OCI-LY1 (cell line): Measurements from ENCODE around the gene SUSD6.

Experiments used
- H2AFZ ChIP-seq: fragments of 200-600 bp; sonication (generic), shearing (Covaris generic); 2 replicates; pipeline ENCODE4 v1.6.0; 2014; ENCODE audit warnings: antibody characterized with exemption, mild to moderate bottlenecking, low read length
- H3F3A ChIP-seq: fragments of 200-600 bp; sonication (generic), shearing (Covaris generic); 2 replicates; pipeline ENCODE4 v1.6.0; 2014; ENCODE audit warnings: mild to moderate bottlenecking, antibody characterized with exemption, low read length, moderate library complexity; ENCODE audit not compliant: insufficient read depth
- H3K27ac ChIP-seq: fragments of 200-600 bp; sonication (generic); 2 replicates; pipeline ENCODE4 v1.5.1; 2014; ENCODE audit warnings: low read length, mixed run types, mild to moderate bottlenecking, low read depth; ENCODE audit not compliant: poor library complexity, severe bottlenecking
- H3K27me3 ChIP-seq: fragments of 200-600 bp; sonication (generic); 2 replicates; pipeline ENCODE4 v1.6.0; 2014; ENCODE audit warnings: antibody characterized with exemption, mild to moderate bottlenecking, low read length, moderate library complexity; ENCODE audit not compliant: insufficient read depth
- H3K36me3 ChIP-seq: fragments of 200-600 bp; sonication (generic); 2 replicates; pipeline ENCODE4 v1.6.1; 2014; ENCODE audit warnings: mild to moderate bottlenecking, antibody characterized with exemption, low read length, moderate library complexity, mixed read lengths; ENCODE audit not compliant: insufficient read depth
- H3K4me1 ChIP-seq: fragments of 200-600 bp; sonication (generic); 2 replicates; pipeline ENCODE4 v1.5.1; 2014; ENCODE audit warnings: mild to moderate bottlenecking, low read length, moderate library complexity; ENCODE audit not compliant: insufficient read depth, severe bottlenecking
- H3K4me2 ChIP-seq: fragments of 200-600 bp; sonication (generic), shearing (Covaris generic); 2 replicates; pipeline ENCODE4 v1.6.1; 2014; ENCODE audit warnings: low read length
- H3K4me3 ChIP-seq: fragments of 200-600 bp; sonication (generic); 2 replicates; pipeline ENCODE4 v1.5.1; 2014; ENCODE audit warnings: low read length, low read depth, mild to moderate bottlenecking, mixed read lengths; ENCODE audit not compliant: poor library complexity, severe bottlenecking
- H3K79me2 ChIP-seq: fragments of 200-600 bp; shearing (Covaris generic); 2 replicates; pipeline ENCODE4 v1.6.1; 2016; ENCODE audit warnings: mixed run types, low read length, mixed read lengths; ENCODE audit not compliant: insufficient read depth
- H3K9ac ChIP-seq: fragments of 200-600 bp; sonication (generic), shearing (Covaris generic); 2 replicates; pipeline ENCODE4 v1.6.1; 2014; ENCODE audit warnings: mild to moderate bottlenecking, low read length, mixed read lengths
- H3K9me2 ChIP-seq: fragments of 200-600 bp; sonication (generic), shearing (Covaris generic); 2 replicates; pipeline ENCODE4 v1.6.1; 2014; ENCODE audit warnings: low read depth, mild to moderate bottlenecking, low read length, mixed read lengths
- H3K9me3 ChIP-seq: fragments of 200-600 bp; shearing (Covaris generic); 2 replicates; pipeline ENCODE4 v1.6.1; 2014; ENCODE audit warnings: low read length, mixed read lengths
- H4K20me1 ChIP-seq: fragments of 200-600 bp; sonication (generic), shearing (Covaris generic); 2 replicates; pipeline ENCODE4 v1.6.0; 2016; ENCODE audit warnings: mild to moderate bottlenecking, low read length; ENCODE audit not compliant: insufficient read depth
- EZH2 ChIP-seq: fragments of 200-600 bp; sonication (generic), shearing (Covaris generic); IDR thresholded peaks from 2 replicates; pipeline ENCODE4 v1.8.0; 2017; ENCODE audit warnings: borderline replicate concordance, mixed run types, mild to moderate bottlenecking, antibody characterized with exemption, low read length, moderate library complexity, mixed read lengths
- TF ChIP-seq, protein P1 (sequence below): fragments of 200-600 bp; sonication (generic), shearing (Covaris generic); IDR thresholded peaks from 2 replicates; pipeline ENCODE4 v1.5.1; 2017; ENCODE audit warnings: mild to moderate bottlenecking, antibody characterized with exemption, low read length, moderate library complexity, mixed read lengths

The SUSD6 gene

DNA sequence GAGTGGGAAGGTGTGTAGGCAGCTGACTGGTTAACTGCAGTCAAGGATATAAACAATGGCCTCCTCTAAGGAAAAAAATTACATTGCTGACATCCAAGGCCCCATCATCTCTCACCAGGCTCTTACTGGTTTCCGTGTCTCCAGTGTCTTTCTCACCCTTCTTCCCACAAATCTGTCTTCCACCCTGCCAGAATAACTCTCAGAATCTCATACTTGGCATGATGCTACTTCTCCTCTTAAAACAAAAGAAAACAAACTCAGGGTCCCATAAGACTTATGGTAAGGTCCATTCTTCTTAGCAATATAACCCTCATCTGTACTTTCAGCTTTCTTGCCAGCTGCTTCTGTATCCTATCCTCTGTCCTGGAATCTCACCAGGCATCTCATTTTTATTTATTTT, 68.9 kb downstream of the SUSD6 start:
- no peaks in the 10 kb centered on the region for H3K27me3 ChIP-seq
- H3K4me1 ChIP-seq = peaks cover 49% of the 10 kb centered on the region
- peaks cover 83% of the 10 kb centered on the region for H3K79me2 ChIP-seq
- H4K20me1 ChIP-seq = 0 out of 2 replicates have a peak, but pooled peaks cover under 1% of the 10 kb centered on the region
- peaks cover 44% of the 10 kb centered on the region; the same call in 1 of the 2 replicates for H3K36me3 ChIP-seq
- no peak overlapping the region for H3K9ac ChIP-seq
- no peak overlapping the region for H3K4me2 ChIP-seq
- H3K4me3 ChIP-seq = no peak overlapping the region
- no peak for TF ChIP-seq EZH2
- TF ChIP-seq, protein P1, sequence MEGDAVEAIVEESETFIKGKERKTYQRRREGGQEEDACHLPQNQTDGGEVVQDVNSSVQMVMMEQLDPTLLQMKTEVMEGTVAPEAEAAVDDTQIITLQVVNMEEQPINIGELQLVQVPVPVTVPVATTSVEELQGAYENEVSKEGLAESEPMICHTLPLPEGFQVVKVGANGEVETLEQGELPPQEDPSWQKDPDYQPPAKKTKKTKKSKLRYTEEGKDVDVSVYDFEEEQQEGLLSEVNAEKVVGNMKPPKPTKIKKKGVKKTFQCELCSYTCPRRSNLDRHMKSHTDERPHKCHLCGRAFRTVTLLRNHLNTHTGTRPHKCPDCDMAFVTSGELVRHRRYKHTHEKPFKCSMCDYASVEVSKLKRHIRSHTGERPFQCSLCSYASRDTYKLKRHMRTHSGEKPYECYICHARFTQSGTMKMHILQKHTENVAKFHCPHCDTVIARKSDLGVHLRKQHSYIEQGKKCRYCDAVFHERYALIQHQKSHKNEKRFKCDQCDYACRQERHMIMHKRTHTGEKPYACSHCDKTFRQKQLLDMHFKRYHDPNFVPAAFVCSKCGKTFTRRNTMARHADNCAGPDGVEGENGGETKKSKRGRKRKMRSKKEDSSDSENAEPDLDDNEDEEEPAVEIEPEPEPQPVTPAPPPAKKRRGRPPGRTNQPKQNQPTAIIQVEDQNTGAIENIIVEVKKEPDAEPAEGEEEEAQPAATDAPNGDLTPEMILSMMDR = no peak
- H2AFZ ChIP-seq = no peak overlapping the region
- no peaks in the 10 kb centered on the region for H3K9me3 ChIP-seq
- H3K9me2 ChIP-seq = no peaks in the 10 kb centered on the region
- no peaks in the 10 kb centered on the region for H3F3A ChIP-seq
- H3K27ac ChIP-seq = no peak overlapping the region

DNA sequence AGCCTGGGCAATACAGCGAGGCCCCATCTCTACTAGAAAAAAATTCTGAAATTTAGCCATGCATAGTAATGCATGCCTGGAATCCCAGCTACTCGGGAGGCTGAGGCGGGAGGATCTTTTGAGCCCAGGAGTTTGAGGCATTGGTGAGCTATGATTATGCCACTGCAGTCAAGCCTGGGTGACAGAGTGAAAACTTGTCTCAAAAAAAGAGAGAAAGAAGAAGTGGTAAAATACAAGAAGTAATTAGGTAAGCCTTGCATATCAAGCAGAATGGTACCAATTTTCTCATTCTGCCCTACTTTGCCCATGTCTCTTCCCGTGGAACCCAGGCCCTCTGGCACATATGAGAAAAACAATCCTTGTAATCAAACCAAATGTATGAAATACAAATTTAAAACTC, 70.7 kb downstream of the SUSD6 start:
- Histone ChIP-seq H3K4me2 (no peak overlapping the region), H3K9me2 (no peaks in the 10 kb centered on the region), H3K27ac (peak overlapping the region; percentile 18), H3K36me3 (peaks cover 35% of the 10 kb centered on the region; the same call in 1 of the 2 replicates), H3K79me2 (peaks cover 83% of the 10 kb centered on the region), H3K9ac (no peak overlapping the region), H3K4me1 (peaks cover 68% of the 10 kb centered on the region), H3K27me3 (no peaks in the 10 kb centered on the region), H3K9me3 (no peaks in the 10 kb centered on the region), H3F3A (no peaks in the 10 kb centered on the region), H4K20me1 (no peaks in the 10 kb centered on the region), H3K4me3 (no peak overlapping the region), H2AFZ (no peak overlapping the region)
- no peak for TF ChIP-seq EZH2
- TF ChIP-seq, protein P1 = no peak

- Histone ChIP-seq H3K4me3 (no peak overlapping the region), H3K36me3 (peaks cover 33% of the 10 kb centered on the region; the same call in 1 of the 2 replicates), H3K9me3 (no peaks in the 10 kb centered on the region), H3K9ac (no peak overlapping the region; the same call in 1 of the 2 replicates), H4K20me1 (no peaks in the 10 kb centered on the region), H3K9me2 (no peaks in the 10 kb centered on the region), H3K27me3 (no peaks in the 10 kb centered on the region), H3K4me2 (no peak overlapping the region; the same call in 1 of the 2 replicates), H3K27ac (peak overlapping the region; percentile 82), H3K79me2 (peaks cover 84% of the 10 kb centered on the region), H3K4me1 (peaks cover 74% of the 10 kb centered on the region), H3F3A (no peaks in the 10 kb centered on the region), H2AFZ (no peak overlapping the region)
- TF ChIP-seq EZH2 = no peak
- TF ChIP-seq, protein P1 = no peak
Observed at GRCh38 chr14:69682621-69683263, 71.3 kb downstream of the SUSD6 start.
